ENCODE results near the gene DNM2.

DNA sequence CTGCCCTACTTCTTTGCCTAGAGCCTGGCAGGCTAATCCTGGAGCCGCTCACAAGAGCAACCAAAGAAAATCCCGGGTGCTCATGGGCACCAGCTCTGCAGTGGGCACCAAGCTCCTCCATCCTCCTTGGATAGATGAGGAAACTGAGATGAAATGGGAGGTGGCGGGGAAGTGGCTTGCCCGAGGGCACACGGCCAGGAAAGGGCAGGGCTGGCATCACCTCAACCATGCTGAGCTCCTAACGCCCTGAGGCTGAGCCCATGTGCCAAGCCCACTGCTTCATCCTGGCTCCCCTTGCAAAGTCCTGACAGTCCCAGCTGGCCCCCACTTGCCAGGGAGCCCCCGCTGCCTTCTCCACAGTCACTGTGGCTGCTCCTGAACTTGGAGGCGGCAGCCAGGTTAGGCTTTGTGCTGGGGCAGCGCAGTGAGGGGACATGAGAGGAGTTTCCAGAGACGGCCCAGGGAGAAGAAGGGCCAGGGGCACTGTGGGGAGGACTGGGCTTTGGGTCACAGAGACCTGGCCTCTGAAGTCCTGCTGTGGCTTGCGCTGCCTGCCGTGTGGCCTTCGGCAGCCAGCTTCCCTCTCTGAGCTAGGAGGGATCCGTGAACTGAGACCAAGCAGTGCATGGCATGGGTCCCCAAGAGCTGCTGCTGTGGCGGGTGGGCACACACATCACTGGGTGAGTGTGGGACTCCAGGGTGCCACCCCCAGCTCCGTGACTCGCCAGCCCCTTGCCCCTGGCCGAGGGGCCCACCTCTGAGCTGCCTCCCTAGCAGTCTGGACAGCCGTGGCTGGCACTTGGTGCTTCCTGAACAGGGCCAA is 100.6 kb downstream of the DNM2 start:
- TF ChIP-seq, protein P1, sequence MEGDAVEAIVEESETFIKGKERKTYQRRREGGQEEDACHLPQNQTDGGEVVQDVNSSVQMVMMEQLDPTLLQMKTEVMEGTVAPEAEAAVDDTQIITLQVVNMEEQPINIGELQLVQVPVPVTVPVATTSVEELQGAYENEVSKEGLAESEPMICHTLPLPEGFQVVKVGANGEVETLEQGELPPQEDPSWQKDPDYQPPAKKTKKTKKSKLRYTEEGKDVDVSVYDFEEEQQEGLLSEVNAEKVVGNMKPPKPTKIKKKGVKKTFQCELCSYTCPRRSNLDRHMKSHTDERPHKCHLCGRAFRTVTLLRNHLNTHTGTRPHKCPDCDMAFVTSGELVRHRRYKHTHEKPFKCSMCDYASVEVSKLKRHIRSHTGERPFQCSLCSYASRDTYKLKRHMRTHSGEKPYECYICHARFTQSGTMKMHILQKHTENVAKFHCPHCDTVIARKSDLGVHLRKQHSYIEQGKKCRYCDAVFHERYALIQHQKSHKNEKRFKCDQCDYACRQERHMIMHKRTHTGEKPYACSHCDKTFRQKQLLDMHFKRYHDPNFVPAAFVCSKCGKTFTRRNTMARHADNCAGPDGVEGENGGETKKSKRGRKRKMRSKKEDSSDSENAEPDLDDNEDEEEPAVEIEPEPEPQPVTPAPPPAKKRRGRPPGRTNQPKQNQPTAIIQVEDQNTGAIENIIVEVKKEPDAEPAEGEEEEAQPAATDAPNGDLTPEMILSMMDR (IDR thresholded peaks at IDR 0.05) = no peak
- no peak for TF ChIP-seq POLR2A (IDR thresholded peaks at IDR 0.05)

All from Peyer's patch (tissue), 4 donors.